Heart right ventricle (tissue), 16 donors: ENCODE results near the gene HELZ. TPM values are rescaled to one million over a fixed set of nuclear protein-coding genes. Genes with fewer than 3 reads are reported as not detected.

Experiments used
- ATAC-seq, 8 donors: fragments of 200-7000 bp; cut with Tn5 transposase; one replicate each; pipeline ENCODE4 v1.9.1; 2020; ENCODE audit warnings: mild to moderate bottlenecking in 8 of 8, moderate library complexity in 8 of 8, moderate number of reproducible peaks in 1 of 8
- DNase-seq, 2 donors: peaks; one replicate each; pipeline ENCODE4 v3.0.0-alpha.2; 2020
- H3K27ac ChIP-seq, 10 donors: fragments of 200-600 bp; sonication (generic) in 2 of 10; one replicate each; pipeline versions ENCODE4 v1.5.0 to v1.8.0; 2020 to 2022; ENCODE audit warnings: mild to moderate bottlenecking in 3 of 10
- H3K27me3 ChIP-seq, 7 donors: fragments of 200-600 bp; one replicate each; pipeline ENCODE4 v1.8.0; 2021 to 2022; ENCODE audit warnings: mild to moderate bottlenecking in 2 of 7
- H3K36me3 ChIP-seq, 9 donors: fragments of 200-600 bp; sonication (generic) in 1 of 9; one replicate each; pipeline versions ENCODE4 v1.5.0 to v1.8.0; 2020 to 2022; ENCODE audit warnings: mild to moderate bottlenecking in 2 of 9
- H3K4me1 ChIP-seq, 9 donors: fragments of 200-600 bp; sonication (generic) in 1 of 9; one replicate each; pipeline versions ENCODE4 v1.5.0 to v1.8.0; 2020 to 2022; ENCODE audit warnings: mild to moderate bottlenecking in 4 of 9
- H3K4me3 ChIP-seq, 10 donors: fragments of 200-600 bp; sonication (generic) in 2 of 10; one replicate each; pipeline versions ENCODE4 v1.5.0 to v1.8.0; 2020 to 2022; ENCODE audit warnings: mild to moderate bottlenecking in 7 of 10, moderate library complexity in 2 of 10
- H3K9me3 ChIP-seq, 11 donors: fragments of 200-600 bp in 10 of 11; sonication (generic) in 2 of 11; one replicate each; pipeline versions ENCODE4 v1.5.0 to v1.8.0; 2013 to 2022; ENCODE audit warnings: mild to moderate bottlenecking in 2 of 11, control low read depth in 1 of 11, moderate library complexity in 1 of 11
- CTCF ChIP-seq, 9 donors: fragments of 200-600 bp; sonication (generic) in 2 of 9; IDR thresholded peaks; one replicate each; pipeline versions ENCODE4 v1.5.0 to v1.8.0; 2021 to 2022; ENCODE audit warnings: antibody characterized with exemption in 9 of 9, mild to moderate bottlenecking in 5 of 9, moderate library complexity in 1 of 9
- WGBS, 2 donors: extraction: QIAGEN DNeasy Blood & Tissue Kit; methylation state at CpG; one replicate each; pipeline ENCODE4 v1.1.7; 2013; ENCODE audit warnings: inconsistent platforms in 1 of 2; 5-methylcytosine and 5-hydroxymethylcytosine counted together
- intact Hi-C, 10 donors: fragments of 100-400 bp; cut with DNase I; formaldehyde crosslinking; loops; one replicate each; pipeline versions ENCODE4 v1.11.1 to v1.14.2; 2022
- polyA plus RNA-seq, 2 donors: library from polyadenylated mRNA; stranded (reverse); fragments of 200-250 nt; gene quantifications; one replicate each; pipeline ENCODE4 v1.2.3, GENCODE V29; 2013
- total RNA-seq, 10 donors: library from RNA; stranded (reverse); fragmentation: NEBNext Ultra II Directional in 3 of 10; extraction: Animal tissue kit (Norgen Biotek cat#: 25700) in 3 of 10; gene quantifications; one replicate each; pipeline versions ENCODE4 v1.2.1 to v1.2.4, GENCODE V29; 2021 to 2023
- donor health status: Arrhythmogenic right ventricular cardiomyopathy.
- donor health status: ischemic (EF 13 %, LVEDD 7.1; RV severe dilation, severe dysfunction).
- donor health status: healthy with polysubstance abuse.
- donor health status: DM: no; HTN: yes; CAD: no.
- donor health status: DM: no; HTN: no; CAD: no.
- donor health status: ischemic (EF 25% LVEDD 6.9; RV normal size, moderate dysfunction).
- donor health status: ischemic (EF 25% LVEDD 5.7; RV mildly dilated, moderate dysfunction).
- donor health status: healthy.
- donor health status: DM: yes; HTN: yes; CAD: no.
- donor health status: Ischemic cardiomyopathy.
- donor health status: ischemic (EF 35%, LVEDD 5.7; RV mildly dilated, moderate dysfunction).
- donor health status: nonischemic (EF 11% LVEDD 7.7; RV severe dilation, severe dysfunction).
- donor health status: DM: yes; HTN: yes; CAD: no.
- donor health status: PGD.
- donor health status: ischemic (EF 29% LVEDD 5.4; RV normal size, mild dysfunction).
- donor health status: nonischemic (EF 23%, LVEDD 6.1; RV moderate dilation, normal function).

Gene HELZ
- total and polyA plus RNA-seq, 12 donors: 2.4 to 50.3 (median 40.6) TPM

- intact Hi-C loops: loop anchor here in 2 of 10 donors (10.0 kb wide), 1 partner anchor 57 kb away; no protein-coding TSS in a partner anchor
- no peak overlapping the region for H3K27ac ChIP-seq
- no peaks in the 10 kb centered on the region for H3K9me3 ChIP-seq
- H3K4me1 ChIP-seq: peaks cover 0 to 23% (median 6%) of the 10 kb centered on the region in 9 donors
- ATAC-seq (no peak), DNase-seq (no peak)
- peaks cover 0 to 60% (median 0%) of the 10 kb centered on the region in 9 donors for H3K36me3 ChIP-seq
- H3K27me3 ChIP-seq: no peaks in the 10 kb centered on the region
- TF ChIP-seq CTCF (IDR thresholded peaks at IDR 0.05): no peak
- H3K4me3 ChIP-seq: no peak overlapping the region
Measured at GRCh38 chr17:67227488-67227887, 17.5 kb downstream of the HELZ start.

GRCh38 chr17:67225316-67225715 lies 19.7 kb downstream of the HELZ start:
- intact Hi-C loops: loop anchor here in 3 of 10 donors (2.0 to 10.0 kb wide), 2 partner anchors 59 to 67 kb away; no protein-coding TSS in a partner anchor
- no peak overlapping the region for H3K4me3 ChIP-seq
- H3K36me3 ChIP-seq: peaks cover 0 to 47% (median 0%) of the 10 kb centered on the region in 9 donors
- TF ChIP-seq CTCF (IDR thresholded peaks at IDR 0.05): no peak
- H3K27ac ChIP-seq: no peak overlapping the region
- no peaks in the 10 kb centered on the region for H3K27me3 ChIP-seq
- peaks cover 0 to 39% (median 15%) of the 10 kb centered on the region in 9 donors for H3K4me1 ChIP-seq
- H3K9me3 ChIP-seq: no peaks in the 10 kb centered on the region
- ATAC-seq: no peak
- no peak for DNase-seq
- WGBS, 2 donors: 90 to 91% methylated on average over 4 of the region's 4 CpGs

- intact Hi-C loops: loop anchor here in 6 of 10 donors (2.0 to 10.0 kb wide), 3 partner anchors 60 to 68 kb away; no protein-coding TSS in a partner anchor
- H3K4me1 ChIP-seq: peaks cover 0 to 45% (median 15%) of the 10 kb centered on the region in 9 donors
Measured at GRCh38 chr17:67224736-67225135, 20.3 kb downstream of the HELZ start.

GRCh38 chr17:67223924-67224323 lies 21.1 kb downstream of the HELZ start:
- Histone ChIP-seq H3K4me3 (no peak overlapping the region), H3K27me3 (no peaks in the 10 kb centered on the region), H3K4me1 (peaks cover 0 to 48% (median 15%) of the 10 kb centered on the region in 9 donors), H3K36me3 (peaks cover 0 to 36% (median 0%) of the 10 kb centered on the region in 9 donors), H3K27ac (no peak overlapping the region), H3K9me3 (no peaks in the 10 kb centered on the region)
- WGBS, 2 donors: 87 to 92% methylated on average over 6 of the region's 6 CpGs
- no peak for ATAC-seq
- no peak for TF ChIP-seq CTCF (IDR thresholded peaks at IDR 0.05)
- no peak for DNase-seq
- intact Hi-C loops: loop anchor here in 6 of 10 donors (2.0 to 10.0 kb wide), 3 partner anchors 61 to 69 kb away; no protein-coding TSS in a partner anchor

More at GRCh38 chr17:67224736-67225135, 20.3 kb downstream of the HELZ start:
- Histone ChIP-seq H3K36me3 (peaks cover 0 to 41% (median 0%) of the 10 kb centered on the region in 9 donors), H3K27me3 (no peaks in the 10 kb centered on the region), H3K27ac (no peak overlapping the region), H3K9me3 (no peaks in the 10 kb centered on the region), H3K4me3 (no peak overlapping the region)
- WGBS, 2 donors: 95 to 96% methylated on average over 9 of the region's 9 CpGs
- no peak for ATAC-seq
- TF ChIP-seq CTCF (IDR thresholded peaks at IDR 0.05): no peak
- DNase-seq: no peak
